IMR-90 (cell line): ENCODE data around the gene LHFPL5. TPM values are rescaled to one million over a fixed set of nuclear protein-coding genes. Genes with fewer than 3 reads are reported as not detected.

ENCODE experiments used
- ATAC-seq: fragments of 200-7000 bp; cut with Tn5 transposase; 2 replicates; pipeline ENCODE4 v1.9.1; 2020; ENCODE audit warnings: low read depth, mild to moderate bottlenecking, moderate library complexity
- Bru-seq: library from RNA; stranded (reverse); fragments of 400-500 nt; gene quantifications from one replicate; lab custom pipeline; 2021; lab: Mats Ljungman, UMichigan
- BruChase-seq, 2 experiments: library from RNA; stranded (reverse); fragments of 400-500 nt; gene quantifications; one replicate each; lab custom pipeline; 2021; lab: Mats Ljungman, UMichigan
- BruUV-seq: library from RNA; stranded (reverse); fragments of 400-500 nt; replicated peaks from 2 replicates; lab custom pipeline; 2021; lab: Mats Ljungman, UMichigan
- CTCF ChIA-PET: fragments of 300-600 bp; formaldehyde crosslinking; extraction: SDS; loops from one replicate; lab custom pipeline; 2021; ENCODE audit warnings: antibody characterized with exemption; lab: Yijun Ruan, JAX
- POLR2A ChIA-PET: fragments of 300-600 bp; sonication (Branson Sonifier 250); formaldehyde crosslinking; loops from one replicate; lab custom pipeline; 2022; ENCODE audit warnings: antibody characterized with exemption; ENCODE audit not compliant: unreplicated experiment; lab: Charles Lee
- DNase-seq: peaks from one replicate; pipeline ENCODE4 v3.0.0; 2013
- H2AFZ ChIP-seq: replicated peaks from 2 replicates; pipeline ENCODE3; 2013; ENCODE audit warnings: low read length, mild to moderate bottlenecking; ENCODE audit not compliant: poor library complexity
- H2AK5ac ChIP-seq: 2 replicates; pipeline ENCODE4 v1.6.1; 2013; ENCODE audit warnings: low read depth, low read length, inconsistent platforms
- H2AK9ac ChIP-seq: replicated peaks from 2 replicates; pipeline ENCODE3; 2013; ENCODE audit warnings: mild to moderate bottlenecking, low read depth, low read length, moderate library complexity; ENCODE audit not compliant: poor library complexity
- H2BK120ac ChIP-seq: 2 replicates; pipeline ENCODE4 v1.6.1; 2013; ENCODE audit warnings: low read depth, low read length, inconsistent platforms
- H2BK15ac ChIP-seq: 3 replicates; pipeline ENCODE4 v1.6.1; 2013; ENCODE audit warnings: low read depth, low read length, inconsistent platforms
- H2BK20ac ChIP-seq: 2 replicates; pipeline ENCODE4 v1.6.1; 2013; ENCODE audit warnings: low read depth, mild to moderate bottlenecking, inconsistent platforms, low read length, moderate library complexity
- H2BK5ac ChIP-seq: 2 replicates; pipeline ENCODE4 v1.6.1; 2013; ENCODE audit warnings: mild to moderate bottlenecking, low read depth, low read length, inconsistent platforms; ENCODE audit not compliant: poor library complexity, severe bottlenecking
- H3K14ac ChIP-seq: replicated peaks from 2 replicates; pipeline ENCODE4 v1.6.1; 2013; ENCODE audit warnings: low read depth, low read length, inconsistent platforms
- H3K18ac ChIP-seq: 2 replicates; pipeline ENCODE4 v1.6.1; 2013; ENCODE audit warnings: low read depth, low read length, control low read depth
- H3K23ac ChIP-seq: 2 replicates; pipeline ENCODE4 v1.6.1; 2013; ENCODE audit warnings: low read depth, low read length, inconsistent platforms
- H3K27ac ChIP-seq: 2 replicates; pipeline ENCODE4 v1.5.1; 2013; ENCODE audit warnings: mild to moderate bottlenecking, control low read depth, low read length; ENCODE audit not compliant: insufficient read depth
- H3K27me3 ChIP-seq: 2 replicates; pipeline ENCODE4 v1.6.1; 2013; ENCODE audit warnings: low read length; ENCODE audit not compliant: control insufficient read depth, insufficient read depth
- H3K36me3 ChIP-seq: 2 replicates; pipeline ENCODE4 v1.6.1; 2013; ENCODE audit warnings: low read length, mixed read lengths; ENCODE audit not compliant: control insufficient read depth, insufficient read depth
- H3K4ac ChIP-seq: 2 replicates; pipeline ENCODE4 v1.6.1; 2013; ENCODE audit warnings: low read depth, low read length, inconsistent platforms
- H3K4me1 ChIP-seq: 2 replicates; pipeline ENCODE4 v1.6.1; 2013; ENCODE audit warnings: low read length, mixed read lengths; ENCODE audit not compliant: control insufficient read depth, insufficient read depth
- H3K4me2 ChIP-seq: 2 replicates; pipeline ENCODE4 v1.6.1; 2013; ENCODE audit warnings: low read depth, mild to moderate bottlenecking, control low read depth, low read length, moderate library complexity
- H3K4me3 ChIP-seq: 2 replicates; pipeline ENCODE4 v1.5.1; 2013; ENCODE audit warnings: low read depth, mild to moderate bottlenecking, control low read depth, low read length, moderate library complexity; ENCODE audit not compliant: insufficient read depth
- H3K56ac ChIP-seq: 2 replicates; pipeline ENCODE4 v1.6.1; 2013; ENCODE audit warnings: low read length, inconsistent platforms; ENCODE audit not compliant: insufficient read depth; ENCODE audit errors: extremely low read depth
- H3K79me1 ChIP-seq, 2 experiments: 2 replicates each; pipeline ENCODE4 v1.6.1; 2013; ENCODE audit warnings: low read length in 2 of 2, inconsistent platforms in 1 of 2, low read depth in 1 of 2
- H3K9ac ChIP-seq: 2 replicates; pipeline ENCODE4 v1.6.1; 2013; ENCODE audit warnings: low read depth, low read length, control low read depth
- H3K9me1 ChIP-seq: 2 replicates; pipeline ENCODE4 v1.6.1; 2013; ENCODE audit warnings: low read length, inconsistent platforms; ENCODE audit not compliant: insufficient read depth
- H3K9me3 ChIP-seq: 2 replicates; pipeline ENCODE4 v1.6.1; 2013; ENCODE audit warnings: low read length; ENCODE audit not compliant: control insufficient read depth, insufficient read depth
- H4K20me1 ChIP-seq: 2 replicates; pipeline ENCODE4 v1.6.1; 2013; ENCODE audit warnings: low read length, inconsistent platforms; ENCODE audit not compliant: insufficient read depth
- H4K5ac ChIP-seq: 2 replicates; pipeline ENCODE4 v1.6.1; 2013; ENCODE audit warnings: mild to moderate bottlenecking, low read depth, low read length, control low read depth
- H4K8ac ChIP-seq, 2 experiments: 2 replicates each; pipeline ENCODE4 v1.6.1; 2013; ENCODE audit warnings: low read depth in 2 of 2, low read length in 2 of 2, control low read depth in 1 of 2, inconsistent platforms in 1 of 2
- H4K91ac ChIP-seq: 2 replicates; pipeline ENCODE4 v1.6.1; 2013; ENCODE audit warnings: low read depth, low read length, inconsistent platforms; ENCODE audit not compliant: insufficient read depth
- BHLHE40 ChIP-seq: fragments of 150-350 bp; IDR thresholded peaks from 2 replicates; pipeline ENCODE4 v1.6.1; 2016; ENCODE audit warnings: mild to moderate bottlenecking, low read depth, low read length
- CEBPB ChIP-seq: IDR thresholded peaks from 2 replicates; pipeline ENCODE4 v1.6.1; 2012; ENCODE audit warnings: low read depth, low read length, improper control_type of control experiment
- MAZ ChIP-seq: IDR thresholded peaks from 2 replicates; pipeline ENCODE4 v1.6.1; 2012; ENCODE audit warnings: low read depth, mild to moderate bottlenecking, low read length, improper control_type of control experiment, moderate library complexity, borderline replicate concordance
- MXI1 ChIP-seq: IDR thresholded peaks from 2 replicates; pipeline ENCODE4 v1.6.1; 2012; ENCODE audit warnings: low read depth, mild to moderate bottlenecking, low read length, moderate library complexity, borderline replicate concordance
- NFE2L2 ChIP-seq: fragments of 150-350 bp; IDR thresholded peaks from 2 replicates; pipeline ENCODE4 v1.6.1; 2016; ENCODE audit warnings: low read depth, mild to moderate bottlenecking, low read length
- RCOR1 ChIP-seq: IDR thresholded peaks from 2 replicates; pipeline ENCODE4 v1.6.1; 2012; ENCODE audit warnings: mild to moderate bottlenecking, low read length, improper control_type of control experiment; ENCODE audit not compliant: insufficient replicate concordance
- WGBS, 2 experiments: methylation state at CpG; one replicate each; pipeline versions ENCODE4 v1.1.5 to v1.1.7; 2013; ENCODE audit warnings: missing lambda C conversion rate in 2 of 2; ENCODE audit not compliant: insufficient read length in 1 of 2; ENCODE audit errors: extremely low coverage in 2 of 2; 5-methylcytosine and 5-hydroxymethylcytosine counted together
- dilution Hi-C: fragments of 300-500 bp; cut with HindIII; formaldehyde crosslinking; loops from one replicate; pipeline ENCODE4 v1.14.3; 2018; ENCODE audit warnings: low sequenced_read_pairs; ENCODE audit not compliant: unreplicated experiment
- in situ Hi-C: fragments of 300-500 bp; cut with MboI; formaldehyde crosslinking; loops from 3 replicates; pipeline ENCODE4 v1.14.3; 2019; ENCODE audit warnings: low sequenced_read_pairs, inconsistent platforms, mixed read lengths
- intact Hi-C: fragments of 100-400 bp; cut with micrococcal nuclease; formaldehyde crosslinking; loops from 2 replicates; pipeline ENCODE4 v1.10.0; 2022
- long read RNA-seq: library from polyadenylated mRNA; unstranded; transcript quantifications from one replicate; pipeline ENCODE4 v2.0.0, GENCODE V29; 2021; ENCODE audit not compliant: unreplicated experiment
- polyA plus RNA-seq, 3 experiments: library from polyadenylated mRNA; depleted of rRNA; stranded (reverse); fragments of >200 nt; gene quantifications; 2 replicates each; pipeline ENCODE4 v1.2.3, GENCODE V29; 2012; ENCODE audit warnings: low replicate concordance in 1 of 3
- total RNA-seq: library from RNA; depleted of rRNA; stranded (reverse); fragments of >200 nt; gene quantifications from 2 replicates; pipeline ENCODE4 v1.2.3, GENCODE V29; 2012; rRNA removed

Gene LHFPL5
- total RNA-seq (not detected in 2 replicates), polyA plus RNA-seq (2012; rRNA removed) (not detected in 2 replicates), Bru-seq, nascent RNA (not detected), BruChase-seq, experiment 1, labeled RNA remaining after a 6-hour chase (not detected), BruChase-seq, experiment 2, labeled RNA remaining after a 2-hour chase (not detected)
- not detected in 2 replicates for polyA plus RNA-seq (2012; cell fraction: cytosol; rRNA removed)
- not detected in 2 replicates for polyA plus RNA-seq (2012; cell fraction: nucleus; rRNA removed; ENCODE audit: low replicate concordance)
- long read RNA-seq: 0 reads

GRCh38 chr6:35804996-35805736 is at the start of gene LHFPL5:
Gene LHFPL5 (plus strand): TSS chr6:35805352. CDS start chr6:35805671, 319 bp downstream.
- no peaks in the 10 kb centered on the region for H3K9me3 ChIP-seq
- H2AK9ac ChIP-seq: no peak within 1 kb of the TSS
- no TSS peak for BruUV-seq
- peak within 1 kb of the TSS; percentile 77 for H3K4me2 ChIP-seq
- CTCF ChIA-PET: no interaction called here
- H3K36me3 ChIP-seq: no peaks in the 10 kb centered on the region
- no peaks in the 10 kb centered on the region for H3K9me1 ChIP-seq
- no peak within 1 kb of the TSS; the same call in 1 of the 2 replicates for H3K4me3 ChIP-seq
- intact Hi-C loops (no loop called here), in situ Hi-C loops (no loop called here), dilution Hi-C loops (no loop called here)
- H4K91ac ChIP-seq: no peak within 1 kb of the TSS
- H3K56ac ChIP-seq: no peak within 1 kb of the TSS
- H3K18ac ChIP-seq: no peak within 1 kb of the TSS
- H2BK20ac ChIP-seq: no peak within 1 kb of the TSS
- H3K4me1 ChIP-seq: no peaks in the 10 kb centered on the region
- H4K8ac ChIP-seq: no peak within 1 kb of the TSS
- ATAC-seq (peak; percentile 100), DNase-seq (no peak)
- H3K27ac ChIP-seq: no peak within 1 kb of the TSS
- H3K27me3 ChIP-seq: peaks cover 3% of the 10 kb centered on the region
- no peak within 1 kb of the TSS for H3K23ac ChIP-seq
- H3K4ac ChIP-seq: no peak within 1 kb of the TSS
- H4K20me1 ChIP-seq: no peaks in the 10 kb centered on the region
- H2AK5ac ChIP-seq: no peak within 1 kb of the TSS
- H3K9ac ChIP-seq: no peak within 1 kb of the TSS
- 75% methylated on average over 4 of the region's 40 CpGs; no CpG with 5 or more reads in 1 of the 2 experiments for WGBS, 2 experiments
- H2AFZ ChIP-seq: peak within 1 kb of the TSS; percentile 88
- TF ChIP-seq CEBPB (no peak), RCOR1 (no peak), MAZ (peak; percentile 90; the same call in 1 of the 2 replicates), NFE2L2 (no peak), MXI1 (no peak), BHLHE40 (no peak)
- no peak within 1 kb of the TSS for H2BK120ac ChIP-seq
- no peak within 1 kb of the TSS for H3K14ac ChIP-seq
- H2BK5ac ChIP-seq: no peak within 1 kb of the TSS
- H4K5ac ChIP-seq: no peak within 1 kb of the TSS
- H2BK15ac ChIP-seq: no peak within 1 kb of the TSS
- no peaks in the 10 kb centered on the region for H3K79me1 ChIP-seq
- POLR2A ChIA-PET: no interaction called here
